Measurements from ENCODE around the gene C3orf20. TPM values are rescaled to one million over a fixed set of nuclear protein-coding genes. Genes with fewer than 3 reads are reported as not detected.

Gene C3orf20
- total RNA-seq, 1 experiment from 2014 or later: not detected

- Mint-ChIP-seq H3K27me3 (ENCODE audit: low read depth) (peaks cover 11% of the 10 kb centered on the region), H3K27ac (no peak overlapping the region), H3K4me3 (no peak overlapping the region), H3K4me1 (no peaks in the 10 kb centered on the region), H3K9me3 (peaks cover 6% of the 10 kb centered on the region; the same call in 1 of the 2 replicates), H3K36me3 (no peaks in the 10 kb centered on the region)
- no peak for TF ChIP-seq NFATC4 (CRISPR knock-in tag; IDR thresholded peaks at IDR 0.05)
- TF ChIP-seq JAZF1 (CRISPR knock-in tag; IDR thresholded peaks at IDR 0.05): no peak
- TF ChIP-seq ESRRA (CRISPR knock-in tag; IDR thresholded peaks at IDR 0.05; ENCODE audit: borderline replicate concordance): no peak
- TF ChIP-seq USF2 (CRISPR knock-in tag; IDR thresholded peaks at IDR 0.05): no peak
- no peak for TF ChIP-seq PRDM15 (CRISPR knock-in tag; IDR thresholded peaks at IDR 0.05)
- TF ChIP-seq SP1 (CRISPR knock-in tag; conservative IDR thresholded peaks at IDR 0.05): no peak
- no peak for TF ChIP-seq JUN (CRISPR knock-in tag; IDR thresholded peaks at IDR 0.05)
- TF ChIP-seq ZSCAN18 (CRISPR knock-in tag; IDR thresholded peaks at IDR 0.05): no peak
- no peak for TF ChIP-seq ELF4 (CRISPR knock-in tag; IDR thresholded peaks at IDR 0.05; ENCODE audit: low read depth)
- TF ChIP-seq NR1H2 (CRISPR knock-in tag; IDR thresholded peaks at IDR 0.05): no peak
- TF ChIP-seq ATF3 (CRISPR knock-in tag; conservative IDR thresholded peaks at IDR 0.05): no peak
- no peak for TF ChIP-seq ZNF219 (CRISPR knock-in tag; IDR thresholded peaks at IDR 0.05; ENCODE audit: borderline replicate concordance)
- no peak for TF ChIP-seq TEAD1 (CRISPR knock-in tag; IDR thresholded peaks at IDR 0.05)
- no peak for TF ChIP-seq TCF7 (CRISPR knock-in tag; IDR thresholded peaks at IDR 0.05; ENCODE audit: low read depth)
- TF ChIP-seq ATF6 (CRISPR knock-in tag; IDR thresholded peaks at IDR 0.05): no peak
- TF ChIP-seq ZNF317 (CRISPR knock-in tag; IDR thresholded peaks at IDR 0.05; ENCODE audit: borderline replicate concordance, low read depth): no peak
- no peak for TF ChIP-seq FOXJ3 (CRISPR knock-in tag; IDR thresholded peaks at IDR 0.05; ENCODE audit: borderline replicate concordance)
- no peak for DNase-seq (ENCODE audit: low spot score)
- ChIA-PET CTCF (no interaction called here), POLR2A (no interaction called here)
- no peak for ATAC-seq
These were observed 16.8 kb downstream of the C3orf20 start for GRCh38 chr3:14691719-14692118.

- Mint-ChIP-seq H3K36me3 (no peaks in the 10 kb centered on the region), H3K9me3 (peaks cover 8% of the 10 kb centered on the region; the same call in 1 of the 2 replicates), H3K4me1 (no peaks in the 10 kb centered on the region), H3K27ac (no peak overlapping the region), H3K27me3 (ENCODE audit: low read depth) (peaks cover 13% of the 10 kb centered on the region), H3K4me3 (no peak overlapping the region)
- ATAC-seq (no peak), DNase-seq (ENCODE audit: low spot score) (no peak)
- CTCF ChIA-PET: no interaction called here
- TF ChIP-seq CREB1 (CRISPR knock-in tag; IDR thresholded peaks at IDR 0.05) (no peak), RORB (CRISPR knock-in tag; IDR thresholded peaks at IDR 0.05) (no peak)
- POLR2A ChIA-PET: interaction anchor here (1.0 kb wide), 1 partner anchor 11 kb away, joined by 3 read pairs; no protein-coding TSS in a partner anchor
These were observed 23.8 kb downstream of the C3orf20 start for GRCh38 chr3:14698601-14699244.

All from WTC11 (cell line).